ENCODE data around the gene WDR48.

DNA sequence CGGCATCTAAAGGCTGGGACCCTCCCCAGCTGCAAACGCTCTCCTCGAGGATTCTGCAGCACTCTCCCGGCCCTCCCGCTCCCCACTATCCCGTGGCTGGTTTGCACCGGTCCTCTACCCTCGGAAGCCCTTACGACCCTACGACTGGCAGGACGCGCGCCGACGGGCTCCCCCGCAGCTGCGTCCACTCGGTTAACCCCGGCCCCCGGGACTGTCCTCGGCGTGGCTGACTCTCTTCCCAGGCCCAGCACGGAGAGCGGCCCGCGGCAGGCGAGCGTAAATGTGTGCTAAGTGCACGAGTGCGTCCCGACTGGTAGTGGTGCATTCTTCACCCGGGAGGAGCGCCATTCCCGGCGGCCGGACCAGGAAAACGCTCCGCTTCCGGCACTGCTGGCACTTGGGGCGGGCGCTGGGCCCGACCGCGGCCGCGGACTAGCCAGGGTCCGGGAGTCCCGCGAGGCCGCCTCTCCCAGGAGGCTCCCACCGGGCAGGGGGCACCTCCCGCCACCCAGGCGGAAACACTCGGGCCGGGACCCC, 55.1 kb downstream of the WDR48 start:
- TF ChIP-seq, protein P1, sequence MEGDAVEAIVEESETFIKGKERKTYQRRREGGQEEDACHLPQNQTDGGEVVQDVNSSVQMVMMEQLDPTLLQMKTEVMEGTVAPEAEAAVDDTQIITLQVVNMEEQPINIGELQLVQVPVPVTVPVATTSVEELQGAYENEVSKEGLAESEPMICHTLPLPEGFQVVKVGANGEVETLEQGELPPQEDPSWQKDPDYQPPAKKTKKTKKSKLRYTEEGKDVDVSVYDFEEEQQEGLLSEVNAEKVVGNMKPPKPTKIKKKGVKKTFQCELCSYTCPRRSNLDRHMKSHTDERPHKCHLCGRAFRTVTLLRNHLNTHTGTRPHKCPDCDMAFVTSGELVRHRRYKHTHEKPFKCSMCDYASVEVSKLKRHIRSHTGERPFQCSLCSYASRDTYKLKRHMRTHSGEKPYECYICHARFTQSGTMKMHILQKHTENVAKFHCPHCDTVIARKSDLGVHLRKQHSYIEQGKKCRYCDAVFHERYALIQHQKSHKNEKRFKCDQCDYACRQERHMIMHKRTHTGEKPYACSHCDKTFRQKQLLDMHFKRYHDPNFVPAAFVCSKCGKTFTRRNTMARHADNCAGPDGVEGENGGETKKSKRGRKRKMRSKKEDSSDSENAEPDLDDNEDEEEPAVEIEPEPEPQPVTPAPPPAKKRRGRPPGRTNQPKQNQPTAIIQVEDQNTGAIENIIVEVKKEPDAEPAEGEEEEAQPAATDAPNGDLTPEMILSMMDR (IDR thresholded peaks at IDR 0.05) = no peak
- TF ChIP-seq POLR2A (IDR thresholded peaks at IDR 0.05) = no peak

Measured in lower leg skin (tissue), 3 donors.